NCI-H2029 (cell line): ENCODE measurements around the gene VRK2.
"Not testable (repeated sequence)": the region's sequence is repeated elsewhere in the genome, so short reads cannot be mapped to it uniquely, and the experiment has no call there.

Experiments
- DNase-seq: peaks from one replicate; lab custom pipeline; 2025; lab: John Stamatoyannopoulos, UW

Gene VRK2

GRCh38 chr2:58054264-58054663 lies 7.7 kb downstream of the VRK2 start:
- no peak for DNase-seq

- no peak for DNase-seq
These were observed 8.6 kb downstream of the VRK2 start for GRCh38 chr2:58055033-58055786.

- DNase-seq: no peak
These were observed 9.7 kb downstream of the VRK2 start for GRCh38 chr2:58056192-58056916.

GRCh38 chr2:58057707-58058530 lies 11.3 kb downstream of the VRK2 start:
- no peak for DNase-seq

- no peak for DNase-seq
These were observed 17.0 kb downstream of the VRK2 start for GRCh38 chr2:58063641-58064040.

- DNase-seq: no peak
These were observed 17.5 kb downstream of the VRK2 start for GRCh38 chr2:58064086-58064485.

- no peak for DNase-seq
These were observed 18.6 kb downstream of the VRK2 start for GRCh38 chr2:58065248-58065647.

- no peak for DNase-seq
These were observed 20.4 kb downstream of the VRK2 start for GRCh38 chr2:58067001-58067400.

- DNase-seq: no peak
These were observed 24.2 kb downstream of the VRK2 start for GRCh38 chr2:58070765-58071164.

- no peak for DNase-seq
These were observed 25.5 kb downstream of the VRK2 start for GRCh38 chr2:58072102-58072501.

- no peak for DNase-seq
These were observed 26.4 kb downstream of the VRK2 start for GRCh38 chr2:58073008-58073407.

GRCh38 chr2:58073751-58074150 lies 27.1 kb downstream of the VRK2 start:
- no peak for DNase-seq

GRCh38 chr2:58081000-58081399 lies 34.4 kb downstream of the VRK2 start:
- DNase-seq: peak; percentile 2

GRCh38 chr2:58089081-58089480 lies 42.5 kb downstream of the VRK2 start:
- DNase-seq: no peak

- not testable (repeated sequence) for DNase-seq
These were observed 46.2 kb downstream of the VRK2 start for GRCh38 chr2:58092772-58093171.

- DNase-seq: no peak
These were observed 50.4 kb downstream of the VRK2 start for GRCh38 chr2:58097025-58097424.

- no peak for DNase-seq
These were observed 51.9 kb downstream of the VRK2 start for GRCh38 chr2:58098254-58099095.

- DNase-seq: no peak
These were observed 52.6 kb downstream of the VRK2 start for GRCh38 chr2:58099096-58099769.

GRCh38 chr2:58101500-58101899 lies 54.9 kb downstream of the VRK2 start:
- DNase-seq: no peak

GRCh38 chr2:58106896-58107295 lies 60.3 kb downstream of the VRK2 start:
- no peak for DNase-seq
